HEK293T (cell line): ENCODE measurements around the gene NAALADL2.

ENCODE experiments used
- CTCF ChIA-PET: fragments of 350-600 bp; formaldehyde crosslinking; extraction: SDS; loops from one replicate; lab custom pipeline; 2021; ENCODE audit warnings: antibody characterized with exemption, inconsistent platforms; lab: Yijun Ruan, JAX
- POLR2A ChIA-PET: fragments of 350-600 bp; formaldehyde crosslinking; extraction: SDS; loops from one replicate; lab custom pipeline; 2020; ENCODE audit warnings: antibody characterized with exemption, inconsistent platforms; lab: Yijun Ruan, JAX
- DNase-seq: peaks from one replicate; pipeline ENCODE4 v3.0.0; 2012; ENCODE audit warnings: mixed read lengths; ENCODE audit errors: extremely low spot score
- ARNT ChIP-seq: fragments of 450-650 bp; IDR thresholded peaks from 2 replicates; pipeline ENCODE4 v1.6.1; 2017; ENCODE audit warnings: mild to moderate bottlenecking
- BHLHE40 ChIP-seq: fragments of 450-650 bp; IDR thresholded peaks from 2 replicates; pipeline ENCODE4 v1.6.1; 2016; ENCODE audit warnings: mild to moderate bottlenecking, moderate library complexity, borderline replicate concordance
- CTBP1 ChIP-seq: fragments of 450-650 bp; IDR thresholded peaks from 2 replicates; pipeline ENCODE4 v1.6.1; 2016; ENCODE audit warnings: borderline replicate concordance
- ELF4 ChIP-seq: fragments of 450-650 bp; IDR thresholded peaks from 2 replicates; pipeline ENCODE4 v1.6.1; 2017; ENCODE audit warnings: antibody characterized with exemption
- FOXA1 ChIP-seq: fragments of 450-650 bp; IDR thresholded peaks from 2 replicates; pipeline ENCODE4 v1.6.1; 2016; ENCODE audit warnings: mild to moderate bottlenecking
- FOXK2 ChIP-seq: fragments of 450-650 bp; IDR thresholded peaks from 2 replicates; pipeline ENCODE4 v1.6.1; 2016; ENCODE audit warnings: mild to moderate bottlenecking
- FOXM1 ChIP-seq: fragments of 450-650 bp; IDR thresholded peaks from 2 replicates; pipeline ENCODE4 v1.6.1; 2017; ENCODE audit warnings: mild to moderate bottlenecking, borderline replicate concordance
- HDGF ChIP-seq: fragments of 450-650 bp; IDR thresholded peaks from 2 replicates; pipeline ENCODE4 v1.6.1; 2017; ENCODE audit warnings: antibody characterized with exemption, borderline replicate concordance
- L3MBTL2 ChIP-seq: fragments of 450-650 bp; conservative IDR thresholded peaks from 2 replicates; pipeline ENCODE4 v1.6.1; 2016; ENCODE audit warnings: mild to moderate bottlenecking
- LEF1 ChIP-seq: fragments of 450-650 bp; IDR thresholded peaks from 2 replicates; pipeline ENCODE4 v1.6.1; 2017; ENCODE audit warnings: mild to moderate bottlenecking, borderline replicate concordance
- NFRKB ChIP-seq: fragments of 450-650 bp; IDR thresholded peaks from 2 replicates; pipeline ENCODE4 v1.6.1; 2016; ENCODE audit warnings: mild to moderate bottlenecking, moderate library complexity
- PKNOX1 ChIP-seq: fragments of 450-650 bp; IDR thresholded peaks from 2 replicates; pipeline ENCODE4 v1.6.1; 2016
- SP1 ChIP-seq: fragments of 450-650 bp; IDR thresholded peaks from 2 replicates; pipeline ENCODE4 v1.6.1; 2017
- SUZ12 ChIP-seq: fragments of 450-650 bp; IDR thresholded peaks from 2 replicates; pipeline ENCODE4 v1.6.1; 2016; ENCODE audit warnings: mild to moderate bottlenecking
- TARDBP ChIP-seq: fragments of 450-650 bp; IDR thresholded peaks from 2 replicates; pipeline ENCODE4 v1.6.1; 2016
- ZNF384 ChIP-seq: fragments of 450-650 bp; IDR thresholded peaks from 2 replicates; pipeline ENCODE4 v1.6.1; 2016

Gene NAALADL2

GRCh38 chr3:175184392-175184791 lies 325.3 kb downstream of the NAALADL2 start:
- TF ChIP-seq NFRKB (no peak), ELF4 (no peak), TARDBP (no peak), LEF1 (no peak), ZNF384 (no peak), CTBP1 (no peak), FOXK2 (no peak), SUZ12 (no peak), FOXA1 (no peak), PKNOX1 (no peak), SP1 (no peak), BHLHE40 (no peak), L3MBTL2 (no peak), ARNT (no peak), HDGF (no peak), FOXM1 (no peak)
- ChIA-PET POLR2A (no interaction called here), CTCF (no interaction called here)
- DNase-seq: no peak

- POLR2A ChIA-PET: no interaction called here
- DNase-seq: no peak
- TF ChIP-seq FOXK2: no peak
- no peak for TF ChIP-seq LEF1
- no peak for TF ChIP-seq FOXA1
- TF ChIP-seq PKNOX1: 0 out of 2 replicates have a peak, but pooled peaks have one; percentile 4
- no peak for TF ChIP-seq NFRKB
- CTCF ChIA-PET: no interaction called here
Measured at GRCh38 chr3:175185903-175186302, 326.8 kb downstream of the NAALADL2 start.

GRCh38 chr3:175186511-175186910 lies 327.4 kb downstream of the NAALADL2 start:
- CTCF ChIA-PET: no interaction called here
- POLR2A ChIA-PET: no interaction called here
- no peak for DNase-seq
- TF ChIP-seq FOXA1 (no peak), FOXM1 (no peak), BHLHE40 (no peak), ELF4 (no peak), SUZ12 (no peak), ZNF384 (no peak), NFRKB (no peak), L3MBTL2 (no peak), SP1 (no peak), HDGF (no peak), ARNT (no peak)

- ChIA-PET POLR2A (no interaction called here), CTCF (no interaction called here)
- TF ChIP-seq HDGF (no peak), SUZ12 (no peak), FOXK2 (no peak), ZNF384 (no peak), SP1 (no peak), PKNOX1 (no peak), ARNT (no peak), CTBP1 (no peak), FOXM1 (no peak), NFRKB (no peak), BHLHE40 (no peak), TARDBP (no peak), LEF1 (no peak), ELF4 (no peak)
- DNase-seq: no peak
Measured at GRCh38 chr3:175187586-175187985, 328.5 kb downstream of the NAALADL2 start.

- ChIA-PET CTCF (no interaction called here), POLR2A (no interaction called here)
- DNase-seq: no peak
- TF ChIP-seq FOXA1 (no peak), FOXK2 (no peak), SUZ12 (no peak), BHLHE40 (no peak), PKNOX1 (no peak), ELF4 (no peak), ARNT (no peak), FOXM1 (no peak), SP1 (no peak), NFRKB (no peak), ZNF384 (no peak), HDGF (no peak)
Measured at GRCh38 chr3:175192536-175192935, 333.4 kb downstream of the NAALADL2 start.

GRCh38 chr3:175193815-175194518 lies 334.8 kb downstream of the NAALADL2 start:
- CTCF ChIA-PET: no interaction called here
- POLR2A ChIA-PET: no interaction called here
- TF ChIP-seq ZNF384: no peak
- no peak for TF ChIP-seq NFRKB
- no peak for TF ChIP-seq FOXK2
- TF ChIP-seq FOXM1: no peak
- TF ChIP-seq L3MBTL2: no peak
- TF ChIP-seq HDGF: no peak
- TF ChIP-seq FOXA1: no peak
- no peak for TF ChIP-seq TARDBP
- no peak for TF ChIP-seq SP1
- DNase-seq: no peak
